Measurements from ENCODE around the gene STK32C.
"Not testable (repeated sequence)": the region's sequence is repeated elsewhere in the genome, so short reads cannot be mapped to it uniquely, and the experiment has no call there.

The STK32C gene

DNA sequence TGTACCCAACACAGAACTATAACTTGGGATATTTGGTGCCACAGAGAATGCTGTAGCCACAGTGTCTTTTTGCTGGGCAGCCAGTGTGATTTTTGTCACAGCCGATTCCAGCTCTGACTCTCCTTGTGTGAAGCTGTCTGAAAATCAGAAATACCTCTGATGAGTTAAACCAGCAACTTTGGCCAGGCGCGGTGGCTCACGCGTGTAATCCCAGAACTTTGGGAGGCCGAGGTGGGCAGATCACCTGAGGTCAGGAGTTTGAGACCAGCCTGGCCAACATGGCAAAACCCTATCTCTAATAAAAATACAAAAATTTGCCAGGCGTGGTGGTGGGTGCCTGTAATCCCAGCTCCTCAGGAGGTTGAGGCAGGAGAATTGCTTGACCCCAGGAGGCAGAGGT is 30.1 kb upstream of the STK32C start:
- DNase-seq = not testable (repeated sequence)

DNA sequence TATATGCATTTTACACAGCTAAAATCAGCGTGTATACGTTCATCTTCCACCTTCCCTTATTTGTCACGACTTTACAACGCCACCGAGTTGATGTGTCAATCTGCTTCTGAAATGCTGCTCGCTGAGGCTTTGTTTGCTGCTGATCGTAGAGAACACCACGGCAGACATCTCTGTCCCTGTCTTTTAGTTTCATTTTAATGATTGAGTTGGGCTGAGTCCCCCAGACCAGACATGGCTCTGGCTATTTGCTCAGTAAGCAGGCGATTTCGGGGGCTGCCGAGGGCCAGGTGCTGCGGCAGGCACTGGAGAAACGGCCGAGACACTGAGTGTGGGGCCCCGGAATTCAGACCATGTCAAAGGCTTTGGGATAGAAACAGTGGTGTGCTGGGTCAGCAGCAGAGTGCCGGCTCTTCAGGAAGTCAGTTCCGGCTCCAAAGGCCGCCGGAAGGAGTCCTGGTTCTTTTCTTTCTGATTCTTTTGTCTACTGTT is 29.2 kb upstream of the STK32C start:
- DNase-seq = peak in 6 of 14 donors; percentile 15 to 35 (median 29)

- no peak for DNase-seq
These were observed 28.5 kb upstream of the STK32C start for GRCh38 chr10:132336064-132336746.

GRCh38 chr10:132335189-132336063 is 27.7 kb upstream of the STK32C start:
- DNase-seq = peak in 7 of 14 donors; percentile 14 to 72 (median 45)

DNA sequence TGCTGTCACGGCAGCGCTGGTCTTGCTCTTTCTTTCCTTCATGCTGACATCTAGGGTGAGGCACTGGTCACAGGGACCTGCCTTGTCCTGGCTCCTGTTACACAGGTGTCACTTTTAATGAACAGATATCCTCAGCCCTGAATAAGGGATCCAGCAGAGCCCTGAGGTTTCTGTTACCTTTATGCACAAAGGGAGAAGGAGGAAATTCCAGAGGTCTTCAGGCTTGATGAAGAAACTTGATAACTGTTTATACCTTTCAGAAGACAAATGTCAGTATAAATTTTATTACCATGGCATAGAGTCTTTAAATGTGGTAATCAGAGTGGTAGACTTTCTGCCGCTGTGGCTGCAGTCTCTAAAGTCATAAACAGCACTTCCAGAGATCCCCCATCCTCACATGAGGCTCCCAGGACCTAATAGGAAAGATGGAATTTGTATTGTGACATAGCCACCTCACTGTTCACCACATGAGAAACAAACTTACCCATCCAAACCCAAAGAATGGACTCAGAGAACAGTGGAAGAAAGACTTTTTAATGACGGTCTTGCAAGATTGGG is 27.0 kb upstream of the STK32C start:
- DNase-seq = no peak

GRCh38 chr10:132333386-132333785 is 25.6 kb upstream of the STK32C start:
- DNase-seq = no peak

GRCh38 chr10:132332433-132332754 is 24.6 kb upstream of the STK32C start:
- DNase-seq = peak in 2 of 14 donors; percentile 51 to 58

GRCh38 chr10:132331601-132332432 is 24.1 kb upstream of the STK32C start, which contains the start of gene LRRC27:
LRRC27 (plus strand) TSS chr10:132332193; CDS start chr10:132333525, 1,332 bp downstream.
- DNase-seq = peak; percentile 88 to 100 (median 98)

GRCh38 chr10:132330486-132330833 is 22.7 kb upstream of the STK32C start:
- no peak for DNase-seq

- peak in 1 of 14 donors; percentile 20 for DNase-seq
These were observed 22.1 kb upstream of the STK32C start for GRCh38 chr10:132329565-132330485.

DNA sequence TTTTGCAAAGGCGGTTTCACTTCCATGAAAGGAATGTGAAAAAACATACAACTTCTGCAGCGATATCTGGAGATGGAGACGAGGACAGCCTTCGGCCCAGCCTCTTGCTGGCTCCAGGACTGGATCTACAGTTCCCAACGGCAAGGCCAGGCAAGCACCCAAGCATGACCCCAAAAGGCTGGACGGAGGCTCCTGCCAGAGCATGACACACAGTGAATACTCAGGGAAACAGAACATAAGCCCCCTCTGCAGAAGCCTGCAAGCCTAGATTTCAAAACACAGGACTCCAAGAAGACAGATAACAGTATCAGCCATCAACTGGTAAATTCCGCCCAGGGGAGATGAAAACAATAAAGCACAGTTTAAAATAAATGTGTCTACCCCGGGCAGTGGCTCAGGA is 21.0 kb upstream of the STK32C start:
- no peak for DNase-seq

GRCh38 chr10:132328106-132328505 is 20.4 kb upstream of the STK32C start:
- DNase-seq = no peak

DNA sequence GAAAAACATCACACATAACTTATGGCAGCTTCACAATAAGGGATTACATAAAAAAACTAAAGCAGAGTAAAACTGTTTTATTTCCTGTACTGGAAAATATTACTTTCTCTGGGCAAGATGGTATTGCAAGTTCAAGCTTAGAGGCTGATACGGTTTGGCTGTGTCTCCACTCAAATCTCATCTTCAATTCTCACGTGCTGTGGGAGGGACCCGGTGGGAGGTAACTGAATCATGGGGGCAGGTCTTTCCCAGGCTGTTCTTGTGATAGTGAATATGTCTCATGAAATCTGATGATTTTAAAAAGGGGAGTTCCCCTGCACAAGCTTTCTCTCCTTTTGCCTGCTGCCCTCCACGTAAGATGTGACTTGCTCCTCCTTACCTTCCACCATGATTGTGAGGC is 19.2 kb upstream of the STK32C start:
- no peak for DNase-seq

DNA sequence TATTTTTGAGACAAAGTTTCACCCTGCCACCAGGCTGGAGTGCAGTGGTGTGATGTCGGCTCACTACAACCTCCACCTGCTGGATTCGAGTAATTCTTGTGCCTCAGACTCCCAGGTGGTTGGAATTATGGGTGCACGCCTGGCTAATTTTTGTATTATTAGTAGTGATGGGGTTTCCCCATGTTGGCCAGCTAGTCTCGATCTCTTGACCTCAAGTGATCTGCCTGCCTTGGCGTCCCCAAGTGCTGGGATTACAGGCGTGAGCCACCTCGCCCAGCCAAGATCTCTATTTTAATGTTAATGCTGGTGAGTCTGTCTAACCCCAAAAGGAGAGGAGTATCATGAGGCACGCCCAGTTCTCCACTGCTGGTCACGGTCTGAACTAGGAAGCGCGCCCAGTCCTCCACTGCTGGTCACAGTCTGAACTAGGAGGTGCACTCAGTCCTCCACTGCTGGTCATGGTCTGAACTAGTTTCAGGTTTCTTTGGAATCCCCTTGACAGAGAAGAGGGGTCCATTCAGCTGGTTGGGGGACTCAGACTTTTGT is 18.7 kb upstream of the STK32C start:
- no peak for DNase-seq

DNA sequence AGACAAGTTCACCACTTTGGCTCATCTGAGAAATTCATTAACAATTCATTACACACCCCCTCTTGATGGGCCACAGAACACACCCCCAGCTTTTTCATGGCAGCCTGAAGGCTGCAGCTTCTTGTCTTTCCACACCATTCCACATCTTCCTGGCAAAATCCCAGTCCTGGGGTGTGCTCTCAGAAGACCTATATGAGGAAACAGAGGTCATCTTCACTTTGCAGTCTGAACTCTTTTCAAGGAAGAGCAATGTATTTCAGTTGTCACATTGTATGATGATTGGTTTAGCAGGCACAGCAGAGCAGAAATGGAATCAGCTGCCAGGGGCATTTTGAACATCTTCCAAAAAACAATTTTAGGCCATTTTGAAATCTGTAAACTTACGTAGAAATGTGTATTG is 16.4 kb upstream of the STK32C start:
- no peak for DNase-seq

DNA sequence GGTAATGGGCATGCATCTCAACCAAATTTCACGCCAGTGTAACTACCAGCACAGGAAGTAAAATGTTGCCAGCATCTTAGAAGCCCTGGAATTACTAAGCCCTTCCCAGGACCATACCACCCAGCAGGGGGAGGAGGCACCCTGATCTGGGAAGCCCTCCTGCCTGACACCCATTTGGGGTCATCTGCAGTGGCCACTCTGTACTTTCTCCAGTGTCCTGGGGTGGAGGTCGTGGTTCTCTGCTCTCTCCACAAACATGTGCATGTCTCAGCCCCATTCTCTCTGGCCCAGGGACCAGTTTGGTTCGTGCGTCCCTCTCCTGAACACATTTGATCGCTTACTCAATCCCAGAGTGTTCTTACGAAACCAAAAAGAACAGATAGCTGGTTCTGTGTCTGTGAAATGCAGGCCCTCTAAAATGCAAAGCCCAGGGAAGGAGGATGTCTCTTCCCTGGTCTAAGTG is 14.9 kb upstream of the STK32C start:
- no peak for DNase-seq

DNA sequence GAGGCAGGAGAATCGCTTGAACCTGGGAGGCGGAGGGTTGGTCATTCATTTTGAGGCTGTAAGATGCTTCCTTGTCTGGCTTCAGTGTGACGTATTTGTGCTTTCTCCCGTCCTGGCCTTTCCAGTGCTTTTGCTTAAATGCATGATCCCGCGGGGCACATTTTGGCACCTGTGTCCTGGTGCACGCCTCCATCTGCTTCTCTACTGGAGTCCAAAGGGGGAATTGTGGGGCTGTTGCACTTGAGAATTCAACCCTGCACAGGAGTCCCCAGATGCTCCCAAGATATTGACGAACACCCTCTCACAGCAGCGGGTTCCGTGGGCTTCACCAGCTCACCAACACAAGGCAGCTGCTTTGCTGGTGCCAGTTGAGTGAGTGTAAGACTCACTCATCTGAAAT is 14.0 kb upstream of the STK32C start:
- DNase-seq = no peak

GRCh38 chr10:132320654-132321469 is 13.1 kb upstream of the STK32C start:
- no peak for DNase-seq

GRCh38 chr10:132319853-132320653 is 12.3 kb upstream of the STK32C start:
- no peak for DNase-seq
